ENCODE results near the gene TMEM132D.
"Not testable (repeated sequence)": the region's sequence is repeated elsewhere in the genome, so short reads cannot be mapped to it uniquely, and the experiment has no call there.

Gene TMEM132D

DNA sequence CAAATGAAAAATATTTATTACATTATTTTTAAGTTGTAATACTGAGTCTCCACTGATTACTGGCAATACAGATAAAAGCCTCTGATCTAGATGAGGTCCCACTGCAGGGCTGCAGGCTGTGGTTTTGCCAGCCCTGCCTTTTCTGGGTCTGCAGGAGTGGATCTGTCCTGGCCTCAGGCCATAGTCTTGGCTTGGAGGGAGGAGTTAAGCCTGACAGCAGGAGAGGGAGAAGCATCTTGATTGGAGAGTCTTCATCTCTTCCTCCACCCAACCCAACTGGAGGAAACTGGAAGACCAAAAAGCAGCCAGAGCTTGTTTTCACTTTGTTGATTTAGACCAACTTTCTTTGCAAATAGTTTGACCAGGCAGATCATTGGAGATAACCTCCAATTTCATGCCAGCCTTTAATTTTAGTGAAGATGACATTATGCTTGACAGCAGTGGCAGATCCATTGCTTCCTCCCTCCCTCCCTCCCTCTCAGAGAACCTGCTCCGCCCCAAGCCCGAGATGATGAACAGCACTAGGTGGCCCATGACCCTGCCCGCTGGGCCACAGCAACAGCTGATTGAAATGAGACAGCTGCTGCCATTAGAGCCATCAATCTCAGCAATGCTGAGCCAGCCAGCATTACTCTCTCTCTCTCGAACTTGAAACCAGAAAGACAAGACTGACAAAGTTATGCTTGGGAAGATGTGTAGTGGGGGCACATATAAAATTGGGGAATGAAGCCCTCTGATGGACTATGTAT lies 828.2 kb downstream of the TMEM132D start:
- no peak for DNase-seq

DNA sequence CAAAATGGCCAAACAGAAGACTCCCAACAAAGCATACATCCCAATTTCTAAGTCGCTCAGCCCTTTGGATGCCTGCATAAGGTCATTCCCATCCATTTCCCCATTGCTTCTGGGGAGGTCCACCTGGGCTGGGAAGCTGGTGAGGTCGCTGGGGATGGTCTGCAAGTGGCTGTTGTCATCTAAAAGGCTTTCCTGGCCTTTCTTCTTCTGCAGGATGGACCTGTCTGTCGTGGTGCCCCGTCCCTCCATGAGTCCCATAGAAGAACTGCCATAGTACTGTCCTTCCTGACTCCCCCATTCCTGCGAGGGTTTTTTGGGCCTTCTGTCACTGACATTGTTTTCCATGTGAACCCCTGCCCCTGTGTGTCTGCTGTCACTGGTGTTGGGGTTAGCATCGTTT lies 829.4 kb downstream of the TMEM132D start:
- DNase-seq = no peak

DNA sequence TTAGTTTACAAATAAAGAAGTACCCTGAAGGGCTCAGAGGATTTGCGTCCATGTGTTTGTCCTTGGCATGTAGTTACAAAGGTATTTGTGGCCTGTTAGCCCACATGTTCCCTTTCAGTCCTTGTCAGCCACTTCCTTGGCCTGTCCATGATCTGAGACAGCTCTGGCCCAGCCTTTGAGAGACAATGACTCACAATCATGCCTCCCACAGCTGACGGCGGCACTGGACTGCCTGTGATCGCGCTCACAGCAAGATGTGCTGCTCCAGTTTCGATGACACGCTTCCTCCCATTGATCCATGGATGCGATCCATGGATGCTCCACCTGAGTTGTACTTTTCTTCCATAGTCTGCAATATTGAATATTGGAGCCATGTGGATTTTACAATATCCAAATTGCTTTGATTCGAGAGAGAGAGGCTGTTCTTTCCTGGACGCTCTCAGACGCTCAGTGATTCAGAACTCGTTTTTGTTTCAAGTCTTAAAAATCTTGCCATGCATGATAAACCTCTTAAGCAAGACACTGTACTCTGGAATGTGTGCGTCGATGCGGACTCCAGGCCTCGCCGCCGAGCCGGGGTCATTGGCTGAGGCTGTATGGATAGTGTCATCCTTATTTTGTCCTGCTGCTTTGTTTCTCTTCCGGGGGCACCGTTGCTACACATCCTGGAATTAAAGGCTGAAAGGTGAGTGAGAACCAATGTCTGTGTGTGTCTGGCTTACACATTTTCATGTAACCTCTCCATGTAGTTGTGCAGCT lies 830.5 kb downstream of the TMEM132D start:
- DNase-seq = no peak

DNA sequence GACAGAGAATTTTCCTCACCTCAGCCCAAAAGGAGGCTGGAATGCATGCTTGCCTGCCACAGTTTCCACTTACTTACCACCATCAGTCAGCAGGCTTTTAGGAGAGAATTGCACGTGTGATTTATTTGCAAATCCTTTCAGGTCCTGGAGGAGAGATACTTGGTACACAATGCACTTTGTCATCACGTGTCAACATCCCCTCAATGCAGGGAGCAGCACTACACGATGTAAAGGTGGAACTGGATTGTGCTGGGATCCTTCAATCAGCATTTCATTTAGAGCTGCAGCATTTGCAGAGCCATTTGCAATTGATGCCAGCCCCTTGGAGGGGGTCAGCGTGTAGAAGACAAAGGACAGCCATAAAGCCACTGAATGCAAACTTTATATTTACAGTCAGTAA lies 832.5 kb downstream of the TMEM132D start:
- DNase-seq = no peak

GRCh38 chr12:129069886-129070285 lies 833.9 kb downstream of the TMEM132D start:
- DNase-seq = no peak

GRCh38 chr12:129068684-129069083 lies 835.1 kb downstream of the TMEM132D start:
- no peak for DNase-seq

- peak in 1 of 56 donors; percentile 0 for DNase-seq
These were observed 836.3 kb downstream of the TMEM132D start for GRCh38 chr12:129067491-129067890.

GRCh38 chr12:129064209-129064855 lies 839.5 kb downstream of the TMEM132D start:
- DNase-seq = no peak

DNA sequence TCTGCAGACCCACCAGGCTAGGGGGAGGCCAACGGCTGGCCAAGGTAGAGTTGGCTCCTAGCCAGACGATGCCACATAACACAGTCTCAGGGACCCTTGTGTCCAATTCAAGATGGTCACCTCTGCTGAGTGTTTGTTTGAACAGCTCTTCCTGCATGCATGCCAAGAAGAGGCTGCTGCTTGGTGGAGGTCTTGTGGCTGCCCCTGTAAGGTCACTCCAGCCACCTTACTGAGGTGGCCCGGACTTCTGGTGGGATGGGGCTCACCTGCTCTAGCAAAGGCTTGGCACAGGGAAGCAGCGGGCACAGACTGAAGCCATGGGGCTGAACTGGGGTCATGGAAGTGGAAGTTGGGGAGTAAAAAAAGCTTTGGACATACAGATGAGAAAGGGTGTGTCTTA lies 840.2 kb downstream of the TMEM132D start:
- no peak for DNase-seq

- no peak for DNase-seq
These were observed 850.6 kb downstream of the TMEM132D start for GRCh38 chr12:129053232-129053631.

DNA sequence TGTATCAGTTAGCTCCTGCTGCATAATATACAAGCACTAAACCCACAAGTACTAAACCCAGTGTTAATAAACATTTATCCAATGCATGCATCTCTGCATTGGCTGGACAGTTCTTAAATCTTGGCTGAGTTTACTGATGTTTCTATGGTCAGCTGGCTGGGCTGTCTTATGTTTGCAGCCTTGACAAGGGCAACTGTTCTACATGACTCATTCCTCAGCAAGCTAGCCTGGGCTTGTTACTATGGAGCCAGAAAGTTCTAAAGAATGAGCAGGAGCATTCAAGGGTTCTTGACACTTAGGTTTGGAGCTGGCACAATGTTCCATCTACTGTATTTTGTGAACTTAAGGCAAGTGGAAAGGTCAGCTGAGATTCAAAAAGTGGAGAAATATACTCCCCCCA lies 851.5 kb downstream of the TMEM132D start:
- no peak for DNase-seq

- DNase-seq = no peak
These were observed 853.9 kb downstream of the TMEM132D start for GRCh38 chr12:129049917-129050316.

DNA sequence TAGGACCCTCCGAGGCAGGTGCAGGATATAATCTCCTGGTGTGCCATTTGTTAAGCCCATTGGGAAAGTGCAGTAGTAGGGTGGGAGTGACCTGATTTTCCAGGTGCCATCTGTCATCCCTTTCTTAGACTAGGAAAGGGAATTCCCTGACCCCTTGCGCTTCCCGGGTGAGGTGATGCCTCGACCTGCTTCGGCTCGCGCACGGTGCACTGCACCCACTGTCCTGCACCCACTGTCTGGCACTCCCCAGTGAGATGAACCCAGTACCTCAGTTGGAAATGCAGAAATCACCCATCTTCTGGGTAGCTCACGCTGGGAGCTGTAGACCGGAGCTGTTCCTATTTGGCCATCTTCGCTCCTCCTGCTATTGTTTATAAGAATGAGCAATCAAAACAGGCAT lies 860.5 kb downstream of the TMEM132D start:
- DNase-seq = not testable (repeated sequence)

DNA sequence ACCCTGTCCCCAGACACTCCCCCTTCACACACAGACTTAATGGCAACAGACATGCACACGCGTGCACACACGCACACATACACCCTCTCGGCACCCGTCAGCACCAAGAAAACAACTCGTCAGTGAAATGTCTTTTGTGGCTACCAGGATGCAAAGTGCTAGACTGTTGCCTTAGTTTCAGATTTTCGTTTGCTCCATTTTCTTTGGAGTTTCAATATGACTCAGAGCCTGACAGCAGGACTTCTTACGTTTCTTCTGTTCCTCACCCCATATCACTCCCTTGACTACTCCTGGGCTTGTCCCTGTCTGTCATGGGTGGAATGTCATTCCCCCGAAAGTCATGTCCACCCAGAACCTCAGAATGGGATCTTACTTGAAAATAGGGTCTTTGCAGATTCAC lies 867.7 kb downstream of the TMEM132D start:
- DNase-seq = no peak

DNA sequence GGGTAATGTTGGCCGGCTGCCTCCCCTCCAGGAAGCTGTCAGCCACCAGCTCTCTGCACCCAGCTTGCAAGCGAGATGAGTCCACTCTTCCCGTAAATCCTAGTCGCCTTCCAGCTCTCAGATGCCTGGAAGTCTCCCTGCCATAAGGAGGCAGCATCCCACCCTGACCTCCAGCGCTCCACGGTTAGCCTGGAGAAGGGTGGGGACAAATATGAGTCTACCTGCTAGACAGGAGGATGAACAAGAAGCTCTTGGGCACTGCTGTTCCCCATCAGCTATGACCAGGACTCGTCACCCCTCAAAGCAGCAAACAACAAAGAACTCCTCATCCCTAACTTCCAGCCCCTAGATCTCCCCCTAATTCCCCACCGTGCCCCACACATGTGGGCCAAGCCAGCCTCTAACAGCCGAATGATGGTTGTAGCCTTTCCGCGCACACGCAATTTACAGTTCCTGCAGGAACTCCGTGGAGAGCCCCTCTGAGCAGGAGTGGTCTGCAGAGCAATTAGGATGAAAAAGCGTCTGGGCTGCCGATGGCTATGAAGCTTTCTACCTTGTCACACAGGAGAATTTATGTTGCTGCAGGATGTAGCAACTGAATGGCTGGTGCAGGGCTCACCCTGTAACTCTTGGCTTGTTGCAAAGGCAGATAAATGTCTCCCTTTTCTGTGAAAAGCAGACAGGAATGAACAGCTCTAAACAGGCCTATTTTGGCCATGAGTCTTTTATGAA lies 869.1 kb downstream of the TMEM132D start:
- DNase-seq = no peak

DNA sequence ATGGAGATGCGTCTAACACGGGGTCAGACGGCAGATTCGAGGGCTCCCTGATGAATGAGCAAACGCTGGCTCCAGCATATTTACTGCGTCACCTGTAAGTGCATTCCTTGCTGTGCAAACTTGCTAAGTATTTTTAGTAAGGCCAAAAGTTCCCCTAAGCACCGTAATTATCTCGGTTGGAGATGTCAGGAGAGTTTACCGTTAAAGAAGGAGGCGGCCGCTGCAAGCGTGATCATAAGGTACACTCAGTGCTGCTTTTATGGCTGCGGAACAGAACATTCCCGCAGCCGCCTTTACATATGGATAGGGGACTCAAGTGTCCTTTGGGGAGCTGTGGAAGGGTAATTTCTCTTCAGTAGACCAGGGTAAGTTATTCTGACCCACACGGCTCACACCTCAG lies 875.0 kb downstream of the TMEM132D start:
- no peak for DNase-seq

- DNase-seq = peak in 2 of 56 donors; percentile 30 to 49
These were observed 878.8 kb downstream of the TMEM132D start for GRCh38 chr12:129025055-129025454.
